ENCODE measurements around the gene EXOC3L2.

- TF ChIP-seq POLR2AphosphoS5 (IDR thresholded peaks at IDR 0.05; ENCODE audit: low read depth, low read length) (no peak), SIN3A (IDR thresholded peaks at IDR 0.05; ENCODE audit: borderline replicate concordance, insufficient read depth, low read length) (no peak), TAF1 (IDR thresholded peaks at IDR 0.05; ENCODE audit: borderline replicate concordance, insufficient read depth, low read length) (no peak)
Observed at GRCh38 chr19:45280471-45280961, 35.3 kb upstream of the EXOC3L2 start.

Data from PFSK-1 (cell line).